Measurements from ENCODE around the gene PGAP6. TPM values are rescaled to one million over a fixed set of nuclear protein-coding genes. Genes with fewer than 3 reads are reported as not detected.
"Not testable (repeated sequence)": the region's sequence is repeated elsewhere in the genome, so short reads cannot be mapped to it uniquely, and the experiment has no call there.

PGAP6 gene
- total RNA-seq, 3 donors from 2014 or later = 77.3 to 134 (median 95.7) TPM

DNA sequence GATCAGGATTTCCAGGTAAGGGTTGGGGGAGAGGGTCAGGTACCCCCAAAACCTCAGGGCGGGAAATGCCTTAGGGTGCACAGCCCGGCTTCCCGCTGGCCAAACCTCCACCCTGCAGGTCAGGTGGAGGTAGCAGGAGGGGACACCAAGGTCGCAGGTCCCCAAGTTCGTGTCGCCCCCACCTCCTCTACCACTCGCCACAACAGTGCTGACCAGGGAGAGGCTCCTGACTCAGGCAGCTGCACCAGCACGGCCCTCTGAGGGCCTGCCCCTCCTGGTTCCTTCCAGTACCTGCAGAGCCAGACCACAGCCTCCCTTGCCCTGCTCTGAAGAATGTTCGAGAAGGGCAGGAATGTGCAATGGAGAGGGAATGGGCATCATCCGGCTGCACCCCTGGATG is 15.3 kb downstream of the PGAP6 start:
- no peaks in the 10 kb centered on the region for H3K9me3 ChIP-seq
- H3K4me1 ChIP-seq (ENCODE audit: low read depth) = peaks cover 15% of the 10 kb centered on the region
- H3K4me3 ChIP-seq = no peak overlapping the region
- TF ChIP-seq, protein P1, sequence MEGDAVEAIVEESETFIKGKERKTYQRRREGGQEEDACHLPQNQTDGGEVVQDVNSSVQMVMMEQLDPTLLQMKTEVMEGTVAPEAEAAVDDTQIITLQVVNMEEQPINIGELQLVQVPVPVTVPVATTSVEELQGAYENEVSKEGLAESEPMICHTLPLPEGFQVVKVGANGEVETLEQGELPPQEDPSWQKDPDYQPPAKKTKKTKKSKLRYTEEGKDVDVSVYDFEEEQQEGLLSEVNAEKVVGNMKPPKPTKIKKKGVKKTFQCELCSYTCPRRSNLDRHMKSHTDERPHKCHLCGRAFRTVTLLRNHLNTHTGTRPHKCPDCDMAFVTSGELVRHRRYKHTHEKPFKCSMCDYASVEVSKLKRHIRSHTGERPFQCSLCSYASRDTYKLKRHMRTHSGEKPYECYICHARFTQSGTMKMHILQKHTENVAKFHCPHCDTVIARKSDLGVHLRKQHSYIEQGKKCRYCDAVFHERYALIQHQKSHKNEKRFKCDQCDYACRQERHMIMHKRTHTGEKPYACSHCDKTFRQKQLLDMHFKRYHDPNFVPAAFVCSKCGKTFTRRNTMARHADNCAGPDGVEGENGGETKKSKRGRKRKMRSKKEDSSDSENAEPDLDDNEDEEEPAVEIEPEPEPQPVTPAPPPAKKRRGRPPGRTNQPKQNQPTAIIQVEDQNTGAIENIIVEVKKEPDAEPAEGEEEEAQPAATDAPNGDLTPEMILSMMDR (IDR thresholded peaks at IDR 0.05) = no peak
- DNase-seq (peak in 1 of 3 donors; percentile 31), ATAC-seq (no peak)
- no peaks in the 10 kb centered on the region for H3K36me3 ChIP-seq (ENCODE audit: low read depth)
- intact Hi-C loops (cut with DNase I, micrococcal nuclease) = no loop called here

DNA sequence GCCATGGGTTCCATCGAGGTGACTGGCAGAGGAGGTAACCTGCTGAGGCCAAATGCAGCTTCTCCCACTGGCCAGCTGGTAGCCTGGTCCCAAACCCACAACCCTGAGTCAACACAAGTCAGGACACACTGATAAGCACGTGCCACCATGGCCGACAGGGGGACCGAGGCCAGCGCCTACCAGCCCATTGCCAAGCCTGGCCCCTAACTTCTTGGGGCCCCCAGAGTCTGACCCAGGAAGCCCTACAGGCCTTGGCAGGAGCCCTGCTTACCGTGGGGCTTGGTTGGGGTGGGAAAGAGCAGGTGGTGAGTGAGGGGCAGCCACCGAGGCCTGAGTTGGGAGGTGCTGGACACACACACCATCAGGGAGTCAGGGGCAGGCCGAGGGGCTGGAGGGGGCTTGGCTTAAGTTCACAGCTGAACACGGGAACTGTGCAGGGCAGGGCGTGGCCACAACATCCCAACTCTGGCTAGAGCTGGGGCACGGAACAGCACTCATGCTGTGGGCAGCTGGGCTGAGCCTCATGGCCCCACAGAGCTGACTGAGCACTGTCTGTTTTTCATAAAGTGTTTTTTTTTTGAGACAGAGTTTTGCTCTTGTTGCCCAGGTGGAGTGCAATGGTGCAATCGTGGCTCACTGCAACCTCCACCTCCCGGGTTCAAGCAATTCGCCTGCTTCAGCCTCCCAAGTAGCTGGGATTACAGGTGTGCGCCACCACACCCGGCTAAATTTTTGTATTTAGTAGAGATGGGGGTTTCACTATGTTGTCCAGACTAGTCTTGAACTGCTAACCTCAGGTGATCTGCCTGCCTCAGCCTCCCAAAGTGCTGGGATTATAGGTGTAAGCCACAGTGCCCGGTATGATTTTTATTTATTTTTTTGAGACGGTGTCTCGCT is 16.9 kb downstream of the PGAP6 start:
- no peak for ATAC-seq
- peak in 2 of 3 donors; percentile 27 to 51 for DNase-seq
- intact Hi-C loops (cut with DNase I, micrococcal nuclease) = no loop called here
- TF ChIP-seq, protein P1 (IDR thresholded peaks at IDR 0.05) = no peak
- Histone ChIP-seq H3K4me3 (no peak overlapping the region), H3K36me3 (ENCODE audit: low read depth) (no peaks in the 10 kb centered on the region), H3K9me3 (no peaks in the 10 kb centered on the region), H3K4me1 (ENCODE audit: low read depth) (peaks cover 8% of the 10 kb centered on the region)

DNA sequence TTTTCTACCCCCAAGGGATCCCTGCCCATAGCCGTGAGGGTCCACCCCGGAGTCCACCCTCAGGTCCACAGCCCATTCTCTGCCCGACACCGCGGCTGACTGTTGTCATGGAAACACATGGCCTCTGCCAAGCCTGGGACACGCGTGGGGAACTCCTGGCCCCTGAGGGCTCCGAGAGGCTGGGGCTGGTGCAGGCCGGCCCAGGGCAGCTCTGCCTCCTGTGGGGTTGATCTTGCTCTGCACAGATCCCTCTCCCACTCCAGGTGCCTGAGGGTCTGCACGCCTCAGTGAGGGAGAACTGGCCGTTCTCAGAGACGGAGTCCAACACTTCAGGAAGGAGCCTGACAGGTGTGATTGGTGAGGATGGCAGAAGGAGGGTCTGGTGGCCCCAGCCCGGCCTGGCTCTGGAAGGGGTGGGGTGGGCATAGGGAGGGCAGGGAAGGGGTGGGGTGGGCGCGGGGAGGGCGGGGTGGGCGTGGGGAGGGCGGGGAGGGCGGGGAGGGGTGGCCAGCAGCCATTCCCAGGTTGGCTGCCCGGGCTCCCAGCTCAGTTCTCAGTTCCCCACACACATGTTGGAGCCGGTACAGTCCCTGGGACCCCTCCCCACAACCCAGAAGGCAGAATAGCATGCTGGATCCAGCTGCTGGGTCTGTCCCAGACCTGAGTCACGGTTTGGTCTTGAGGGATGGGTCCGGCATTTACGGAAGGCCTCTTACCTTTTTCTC is 17.9 kb downstream of the PGAP6 start:
- H3K9me3 ChIP-seq = no peaks in the 10 kb centered on the region
- H3K36me3 ChIP-seq (ENCODE audit: low read depth) = no peaks in the 10 kb centered on the region
- intact Hi-C loops (cut with DNase I, micrococcal nuclease) = no loop called here
- ATAC-seq = no peak
- H3K4me3 ChIP-seq = no peak overlapping the region
- H3K4me1 ChIP-seq (ENCODE audit: low read depth) = peaks cover 4% of the 10 kb centered on the region
- TF ChIP-seq, protein P1 (IDR thresholded peaks at IDR 0.05) = no peak
- DNase-seq = peak in 2 of 3 donors; percentile 25 to 40

DNA sequence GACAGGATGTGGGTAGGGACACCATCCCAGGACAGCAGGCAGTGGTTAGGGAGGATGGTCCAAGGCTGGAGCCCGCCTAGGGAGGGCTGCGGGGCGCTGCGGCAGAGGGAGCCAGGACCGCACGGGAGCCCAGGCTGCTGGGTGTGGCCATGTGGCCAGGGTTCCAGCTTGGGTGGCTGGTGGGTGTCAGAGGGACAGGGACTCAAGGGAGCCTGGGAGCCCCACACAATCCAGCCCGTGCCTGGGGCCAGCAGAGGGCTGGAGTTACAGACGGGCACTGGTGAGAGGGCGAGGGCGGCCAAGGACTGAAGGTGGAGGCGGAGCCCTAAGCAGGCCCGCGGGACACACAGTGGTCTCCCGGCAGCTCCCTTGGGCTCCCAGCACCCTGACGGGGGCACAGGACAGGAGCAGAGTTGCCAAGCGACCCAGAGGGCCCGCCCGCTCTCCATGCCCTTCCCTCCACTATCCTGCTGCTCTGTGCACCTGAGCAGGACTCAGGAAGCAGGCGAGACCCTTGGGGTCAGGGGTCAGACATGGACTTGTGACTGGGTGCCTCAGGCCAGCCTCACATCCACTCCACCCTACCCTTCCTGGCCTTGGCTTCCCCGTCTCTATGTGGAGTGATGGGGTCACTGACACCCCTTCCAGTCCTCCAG is 18.5 kb downstream of the PGAP6 start:
- Histone ChIP-seq H3K9me3 (no peaks in the 10 kb centered on the region), H3K36me3 (ENCODE audit: low read depth) (no peaks in the 10 kb centered on the region), H3K4me1 (ENCODE audit: low read depth) (peaks cover 4% of the 10 kb centered on the region), H3K4me3 (no peak overlapping the region)
- peak in 2 of 3 donors; percentile 25 to 43 for DNase-seq
- TF ChIP-seq, protein P1 (IDR thresholded peaks at IDR 0.05) = no peak
- intact Hi-C loops (cut with DNase I, micrococcal nuclease) = no loop called here
- ATAC-seq = no peak

DNA sequence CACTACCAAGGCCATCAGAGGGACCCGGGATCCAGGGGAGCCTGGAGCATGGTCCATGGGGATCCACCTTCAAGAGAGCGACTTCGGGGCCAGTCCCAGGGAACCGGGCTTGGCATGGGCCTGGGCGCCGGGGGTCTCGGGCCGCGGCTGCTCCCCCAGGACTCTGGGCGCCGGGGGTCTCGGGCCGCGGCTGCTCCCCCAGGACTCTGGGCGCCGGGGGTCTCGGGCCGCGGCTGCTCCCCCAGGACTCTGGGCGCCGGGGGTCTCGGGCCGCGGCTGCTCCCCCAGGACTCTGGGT is 19.1 kb downstream of the PGAP6 start:
- H3K36me3 ChIP-seq (ENCODE audit: low read depth); H3K4me3 ChIP-seq; DNase-seq; H3K4me1 ChIP-seq (ENCODE audit: low read depth); intact Hi-C loops (cut with DNase I, micrococcal nuclease); H3K9me3 ChIP-seq; ATAC-seq: not testable (repeated sequence)
